Activated CD4-positive, alpha-beta T cell treated with anti-CD3 and anti-CD28 coated beads, Interleukin-2, amount 50 U/mL, for 1 hour (primary cell): ENCODE measurements around the gene BTBD17.

Experiments used
- DNase-seq: peaks from one replicate; pipeline ENCODE4 v3.0.0-alpha.2; 2020

BTBD17 gene

GRCh38 chr17:74358697-74359096 lies 3.0 kb downstream of the BTBD17 start:
- no peak for DNase-seq

- no peak for DNase-seq
Measured at GRCh38 chr17:74357466-74357809, 4.2 kb downstream of the BTBD17 start.

- DNase-seq: no peak
Measured at GRCh38 chr17:74356646-74357465, 4.8 kb downstream of the BTBD17 start.

- DNase-seq: no peak
Measured at GRCh38 chr17:74355065-74355464, 6.6 kb downstream of the BTBD17 start.

GRCh38 chr17:74354561-74354960 lies 7.1 kb downstream of the BTBD17 start:
- DNase-seq: no peak

- peak; percentile 48 for DNase-seq
Measured at GRCh38 chr17:74354123-74354522, 7.5 kb downstream of the BTBD17 start.

- no peak for DNase-seq
Measured at GRCh38 chr17:74353446-74354060, 8.1 kb downstream of the BTBD17 start.

GRCh38 chr17:74351552-74352210 lies 10.0 kb downstream of the BTBD17 start:
- DNase-seq: no peak

- no peak for DNase-seq
Measured at GRCh38 chr17:74350486-74350885, 11.2 kb downstream of the BTBD17 start.

- no peak for DNase-seq
Measured at GRCh38 chr17:74349120-74349519, 12.5 kb downstream of the BTBD17 start.

GRCh38 chr17:74347646-74348045 lies 14.0 kb downstream of the BTBD17 start:
- no peak for DNase-seq

- no peak for DNase-seq
Measured at GRCh38 chr17:74345433-74346241, 16.0 kb downstream of the BTBD17 start.

- DNase-seq: no peak
Measured at GRCh38 chr17:74344658-74345057, 17.0 kb downstream of the BTBD17 start.

- DNase-seq: no peak
Measured at GRCh38 chr17:74343526-74344284, 18.0 kb downstream of the BTBD17 start.

- DNase-seq: no peak
Measured at GRCh38 chr17:74343121-74343520, 18.5 kb downstream of the BTBD17 start.

GRCh38 chr17:74342224-74342623 lies 19.4 kb downstream of the BTBD17 start:
- no peak for DNase-seq

- DNase-seq: no peak
Measured at GRCh38 chr17:74340470-74341023, 21.1 kb downstream of the BTBD17 start.

GRCh38 chr17:74339537-74340195 lies 22.0 kb downstream of the BTBD17 start:
- no peak for DNase-seq

GRCh38 chr17:74337834-74338500 lies 23.7 kb downstream of the BTBD17 start:
- DNase-seq: no peak

- no peak for DNase-seq
Measured at GRCh38 chr17:74336307-74336706, 25.4 kb downstream of the BTBD17 start.

- DNase-seq: no peak
Measured at GRCh38 chr17:74335529-74336062, 26.1 kb downstream of the BTBD17 start.
